K562 (cell line): Measurements from ENCODE around the gene FLAD1. TPM values are rescaled to one million over a fixed set of nuclear protein-coding genes. Genes with fewer than 3 reads are reported as not detected.

Source experiments
- CBX3 ChIP-seq, 2 experiments: IDR thresholded peaks; 1 replicate in 1 of 2; 2 replicates in 1 of 2; pipeline ENCODE4 v1.6.1; 2012; ENCODE audit warnings: inconsistent platforms in 2 of 2, low read length in 2 of 2, borderline replicate concordance in 1 of 2, control low read depth in 1 of 2
- CREM ChIP-seq: IDR thresholded peaks from 2 replicates; pipeline ENCODE4 v1.6.1; 2014; ENCODE audit warnings: antibody characterized with exemption, low read depth
- NKRF ChIP-seq: fragments of 450-650 bp; IDR thresholded peaks from 2 replicates; pipeline ENCODE4 v1.6.1; 2016; ENCODE audit warnings: borderline replicate concordance
- SOX6 ChIP-seq: fragments of 450-650 bp; IDR thresholded peaks from 2 replicates; pipeline ENCODE4 v1.6.1; 2014; ENCODE audit warnings: mild to moderate bottlenecking
- TEAD2 ChIP-seq: fragments of 450-650 bp; IDR thresholded peaks from 2 replicates; pipeline ENCODE4 v1.6.1; 2016; ENCODE audit warnings: missing genetic modification characterization, control low read depth, missing compliant biosample characterization
- ZBTB17 ChIP-seq: fragments of 450-650 bp; formaldehyde crosslinking; IDR thresholded peaks from 2 replicates; pipeline ENCODE4 v1.4.0; 2020; ENCODE audit warnings: mild to moderate bottlenecking
- ZHX1 ChIP-seq: fragments of 150-350 bp; conservative IDR thresholded peaks from 2 replicates; pipeline ENCODE4 v1.6.1; 2014; ENCODE audit warnings: low read length
- ZNF121 ChIP-seq: sonication (generic); formaldehyde crosslinking; conservative IDR thresholded peaks from 2 replicates; pipeline ENCODE4 v1.8.0; 2022; ENCODE audit warnings: missing genetic modification reagents
- ZNF165 ChIP-seq: fragments of 250-450 bp; sonication (Bioruptor Pico); IDR thresholded peaks from 2 replicates; pipeline ENCODE4 v1.4.0; 2020; ENCODE audit warnings: borderline replicate concordance
- ZNF551 ChIP-seq: fragments of 250-450 bp; sonication (Bioruptor Pico); IDR thresholded peaks from 2 replicates; pipeline ENCODE4 v1.5.0; 2021; ENCODE audit warnings: mild to moderate bottlenecking, moderate library complexity
- ZNF668 ChIP-seq: fragments of 250-450 bp; sonication (Bioruptor Pico); IDR thresholded peaks from 2 replicates; pipeline ENCODE4 v1.8.0; 2022; ENCODE audit warnings: mild to moderate bottlenecking, inconsistent platforms
- polyA plus RNA-seq, 8 experiments: library from polyadenylated mRNA; depleted of rRNA in 4 of 8; stranded (reverse) in 5 of 8; unstranded in 3 of 8; fragments of >200 nt; fragmentation: Nextera tagmentation in 2 of 8; fragmentation: Illumina TruSeq in 1 of 8; extraction: Ambion mirVana in 2 of 8; extraction: Trizol in 1 of 8; gene quantifications; 2 replicates each; pipeline versions ENCODE4 v1.2.1 to v1.2.3, GENCODE V29; 2011 to 2014; ENCODE audit warnings: inconsistent platforms in 1 of 8, missing spikeins in 1 of 8
- total RNA-seq, 7 experiments: library from RNA; depleted of rRNA in 6 of 7; stranded (reverse); fragments of >200 nt in 6 of 7; fragmentation: Illumina TruSeq in 2 of 7; extraction: Trizol in 2 of 7; gene quantifications; 2 replicates each; pipeline versions ENCODE4 v1.2.1 to v1.2.3, GENCODE V29; 2011 to 2021; ENCODE audit warnings: low replicate concordance in 1 of 7
- TF ChIP-seq, protein P1 (sequence below), 3 experiments: IDR thresholded peaks in 2 of 3; conservative IDR thresholded peaks in 1 of 3; 2 replicates each; pipeline ENCODE4 v1.5.1; 2011 to 2012; ENCODE audit warnings: low read length in 3 of 3, mild to moderate bottlenecking in 3 of 3, control low read depth in 2 of 3, improper control_type of control experiment in 1 of 3, inconsistent platforms in 1 of 3, low read depth in 1 of 3, mixed read lengths in 1 of 3, moderate library complexity in 1 of 3; ENCODE audit not compliant: insufficient read depth in 2 of 3
- TF ChIP-seq, protein P2 (sequence below), 2 experiments: fragments of 450-650 bp; IDR thresholded peaks; 2 replicates each; pipeline ENCODE4 v1.6.1; 2018; ENCODE audit warnings: mild to moderate bottlenecking in 2 of 2, low read depth in 1 of 2; ENCODE audit not compliant: partially characterized antibody in 2 of 2
- TF ChIP-seq, protein P3 (sequence below): sonication (generic); formaldehyde crosslinking; IDR thresholded peaks from 2 replicates; pipeline ENCODE4 v1.8.0; 2022; ENCODE audit warnings: missing genetic modification reagents, mild to moderate bottlenecking, moderate library complexity, borderline replicate concordance

The FLAD1 gene
- total and polyA plus RNA-seq, 9 of the 15 experiments (the other 6 are each of a cell fraction or from before 2014, with no cell fraction given) = 24.9 to 85.8 (median 67.0) TPM

DNA sequence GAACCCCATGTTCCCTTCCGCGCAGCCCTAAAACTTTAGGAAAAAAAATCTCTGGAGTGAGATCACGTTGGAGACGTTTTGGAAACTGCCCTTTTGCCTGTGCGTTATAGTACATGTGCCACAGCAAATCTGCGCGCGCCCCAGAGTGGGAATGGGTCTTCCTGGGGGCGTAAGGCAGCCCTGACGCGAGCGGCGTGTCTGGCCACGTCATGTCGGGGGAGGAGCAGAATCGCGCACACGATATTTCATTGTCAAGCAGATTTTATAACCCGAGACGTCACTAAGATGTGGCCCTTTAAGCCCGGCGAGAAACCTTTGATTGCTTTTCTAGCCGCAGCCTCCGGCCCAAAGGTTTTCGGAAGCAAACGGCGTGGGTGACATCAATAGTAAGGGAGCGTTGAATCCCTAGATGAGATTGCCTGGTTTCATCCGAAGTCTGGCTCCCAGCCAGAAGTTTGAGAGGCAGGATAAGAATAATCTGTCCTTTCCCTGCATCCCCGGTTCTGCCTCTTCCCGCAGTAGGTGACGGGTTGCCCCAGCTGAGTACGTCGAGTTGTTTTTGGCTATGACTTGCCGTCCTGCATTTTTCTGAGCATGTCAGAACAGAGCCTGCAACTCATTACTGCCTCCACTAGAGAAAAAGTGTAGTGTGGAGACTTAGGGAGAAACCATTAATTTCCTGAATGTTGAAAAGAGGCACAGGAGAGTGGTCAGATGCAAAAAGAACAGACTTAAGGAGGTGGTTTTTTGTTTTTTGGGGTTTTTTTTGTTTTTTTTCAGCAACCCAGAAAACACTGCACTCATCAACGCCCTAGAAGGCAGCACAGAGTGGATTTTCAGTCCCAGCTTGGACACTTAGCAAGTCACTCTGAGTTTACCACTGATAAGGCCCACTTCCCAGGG lies 45.8 kb upstream of the FLAD1 start (continued):
- TF ChIP-seq NKRF (peak; percentile 45; the same call in 1 of the 2 replicates), ZNF165 (CRISPR knock-in tag) (no peak), ZNF121 (CRISPR knock-in tag) (no peak), SOX6 (0 out of 2 replicates have a peak, but pooled peaks have one; percentile 37), ZNF551 (CRISPR knock-in tag) (no peak), ZHX1 (no peak), CREM (peak; percentile 97), ZBTB17 (CRISPR knock-in tag) (no peak), ZNF668 (CRISPR knock-in tag) (no peak), CBX3 (IDR thresholded peaks at IDR 0.05; ENCODE audit: borderline replicate concordance in 1 of 2, low read length in 2 of 2) (no peak), TEAD2 (tag) (no peak)
- TF ChIP-seq, protein P1, sequence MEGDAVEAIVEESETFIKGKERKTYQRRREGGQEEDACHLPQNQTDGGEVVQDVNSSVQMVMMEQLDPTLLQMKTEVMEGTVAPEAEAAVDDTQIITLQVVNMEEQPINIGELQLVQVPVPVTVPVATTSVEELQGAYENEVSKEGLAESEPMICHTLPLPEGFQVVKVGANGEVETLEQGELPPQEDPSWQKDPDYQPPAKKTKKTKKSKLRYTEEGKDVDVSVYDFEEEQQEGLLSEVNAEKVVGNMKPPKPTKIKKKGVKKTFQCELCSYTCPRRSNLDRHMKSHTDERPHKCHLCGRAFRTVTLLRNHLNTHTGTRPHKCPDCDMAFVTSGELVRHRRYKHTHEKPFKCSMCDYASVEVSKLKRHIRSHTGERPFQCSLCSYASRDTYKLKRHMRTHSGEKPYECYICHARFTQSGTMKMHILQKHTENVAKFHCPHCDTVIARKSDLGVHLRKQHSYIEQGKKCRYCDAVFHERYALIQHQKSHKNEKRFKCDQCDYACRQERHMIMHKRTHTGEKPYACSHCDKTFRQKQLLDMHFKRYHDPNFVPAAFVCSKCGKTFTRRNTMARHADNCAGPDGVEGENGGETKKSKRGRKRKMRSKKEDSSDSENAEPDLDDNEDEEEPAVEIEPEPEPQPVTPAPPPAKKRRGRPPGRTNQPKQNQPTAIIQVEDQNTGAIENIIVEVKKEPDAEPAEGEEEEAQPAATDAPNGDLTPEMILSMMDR (IDR thresholded peaks at IDR 0.05 in 2 of 3, conservative IDR thresholded peaks at IDR 0.05 in 1 of 3; ENCODE audit: insufficient read depth in 2 of 3, low read depth in 1 of 3, low read length in 3 of 3) = peak in 1 of 3 experiments; percentile 30; a peak in 2 of 6 replicates
- TF ChIP-seq, protein P2, sequence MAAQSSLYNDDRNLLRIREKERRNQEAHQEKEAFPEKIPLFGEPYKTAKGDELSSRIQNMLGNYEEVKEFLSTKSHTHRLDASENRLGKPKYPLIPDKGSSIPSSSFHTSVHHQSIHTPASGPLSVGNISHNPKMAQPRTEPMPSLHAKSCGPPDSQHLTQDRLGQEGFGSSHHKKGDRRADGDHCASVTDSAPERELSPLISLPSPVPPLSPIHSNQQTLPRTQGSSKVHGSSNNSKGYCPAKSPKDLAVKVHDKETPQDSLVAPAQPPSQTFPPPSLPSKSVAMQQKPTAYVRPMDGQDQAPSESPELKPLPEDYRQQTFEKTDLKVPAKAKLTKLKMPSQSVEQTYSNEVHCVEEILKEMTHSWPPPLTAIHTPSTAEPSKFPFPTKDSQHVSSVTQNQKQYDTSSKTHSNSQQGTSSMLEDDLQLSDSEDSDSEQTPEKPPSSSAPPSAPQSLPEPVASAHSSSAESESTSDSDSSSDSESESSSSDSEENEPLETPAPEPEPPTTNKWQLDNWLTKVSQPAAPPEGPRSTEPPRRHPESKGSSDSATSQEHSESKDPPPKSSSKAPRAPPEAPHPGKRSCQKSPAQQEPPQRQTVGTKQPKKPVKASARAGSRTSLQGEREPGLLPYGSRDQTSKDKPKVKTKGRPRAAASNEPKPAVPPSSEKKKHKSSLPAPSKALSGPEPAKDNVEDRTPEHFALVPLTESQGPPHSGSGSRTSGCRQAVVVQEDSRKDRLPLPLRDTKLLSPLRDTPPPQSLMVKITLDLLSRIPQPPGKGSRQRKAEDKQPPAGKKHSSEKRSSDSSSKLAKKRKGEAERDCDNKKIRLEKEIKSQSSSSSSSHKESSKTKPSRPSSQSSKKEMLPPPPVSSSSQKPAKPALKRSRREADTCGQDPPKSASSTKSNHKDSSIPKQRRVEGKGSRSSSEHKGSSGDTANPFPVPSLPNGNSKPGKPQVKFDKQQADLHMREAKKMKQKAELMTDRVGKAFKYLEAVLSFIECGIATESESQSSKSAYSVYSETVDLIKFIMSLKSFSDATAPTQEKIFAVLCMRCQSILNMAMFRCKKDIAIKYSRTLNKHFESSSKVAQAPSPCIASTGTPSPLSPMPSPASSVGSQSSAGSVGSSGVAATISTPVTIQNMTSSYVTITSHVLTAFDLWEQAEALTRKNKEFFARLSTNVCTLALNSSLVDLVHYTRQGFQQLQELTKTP (IDR thresholded peaks at IDR 0.05; ENCODE audit: low read depth in 1 of 2, partially characterized antibody in 2 of 2) = no peak
- TF ChIP-seq, protein P3, sequence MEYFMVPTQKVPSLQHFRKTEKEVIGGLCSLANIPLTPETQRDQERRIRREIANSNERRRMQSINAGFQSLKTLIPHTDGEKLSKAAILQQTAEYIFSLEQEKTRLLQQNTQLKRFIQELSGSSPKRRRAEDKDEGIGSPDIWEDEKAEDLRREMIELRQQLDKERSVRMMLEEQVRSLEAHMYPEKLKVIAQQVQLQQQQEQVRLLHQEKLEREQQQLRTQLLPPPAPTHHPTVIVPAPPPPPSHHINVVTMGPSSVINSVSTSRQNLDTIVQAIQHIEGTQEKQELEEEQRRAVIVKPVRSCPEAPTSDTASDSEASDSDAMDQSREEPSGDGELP (CRISPR knock-in tag) = 0 out of 2 replicates have a peak, but pooled peaks have one; percentile 72
